HEK293 (cell line): ENCODE measurements around the gene SMOC1.
A peak's percentile ranks its signal among the peaks of the same experiment; 100 is the strongest.

Experiments used
- BCL11B ChIP-seq: fragments of 450-650 bp; formaldehyde crosslinking; IDR thresholded peaks from 2 replicates; pipeline ENCODE4 v1.5.1; 2016; ENCODE audit warnings: low read depth, missing biosample characterization, missing genetic modification characterization
- ELK4 ChIP-seq: IDR thresholded peaks from 2 replicates; pipeline ENCODE4 v1.6.1; 2011; ENCODE audit warnings: mild to moderate bottlenecking, low read depth, low read length, borderline replicate concordance
- FEZF1 ChIP-seq: fragments of 450-650 bp; formaldehyde crosslinking; IDR thresholded peaks from 2 replicates; pipeline ENCODE4 v1.5.1; 2016; ENCODE audit warnings: missing biosample characterization, missing genetic modification characterization
- KLF7 ChIP-seq: fragments of 450-650 bp; formaldehyde crosslinking; IDR thresholded peaks from 2 replicates; pipeline ENCODE4 v1.5.1; 2016; ENCODE audit warnings: missing biosample characterization, missing genetic modification characterization, borderline replicate concordance
- ZBTB48 ChIP-seq: fragments of 450-650 bp; formaldehyde crosslinking; IDR thresholded peaks from 2 replicates; pipeline ENCODE4 v1.5.1; 2016; ENCODE audit warnings: missing biosample characterization, missing genetic modification characterization
- ZFP3 ChIP-seq: fragments of 450-650 bp; formaldehyde crosslinking; IDR thresholded peaks from 2 replicates; pipeline ENCODE4 v1.5.1; 2016; ENCODE audit warnings: low read depth, missing biosample characterization, missing genetic modification characterization
- ZIC2 ChIP-seq: fragments of 450-650 bp; formaldehyde crosslinking; IDR thresholded peaks from 2 replicates; pipeline ENCODE4 v1.5.1; 2016; ENCODE audit warnings: missing biosample characterization, missing genetic modification characterization
- ZNF214 ChIP-seq: fragments of 450-650 bp; formaldehyde crosslinking; IDR thresholded peaks from 2 replicates; pipeline ENCODE4 v1.5.1; 2017; ENCODE audit warnings: missing biosample characterization, mild to moderate bottlenecking, missing genetic modification characterization, borderline replicate concordance
- ZNF23 ChIP-seq: fragments of 450-650 bp; formaldehyde crosslinking; IDR thresholded peaks from 2 replicates; pipeline ENCODE4 v1.5.1; 2016; ENCODE audit warnings: missing biosample characterization, missing genetic modification characterization, borderline replicate concordance
- ZNF335 ChIP-seq: fragments of 450-650 bp; formaldehyde crosslinking; conservative IDR thresholded peaks from 2 replicates; pipeline ENCODE4 v1.5.1; 2016; ENCODE audit warnings: missing biosample characterization, missing genetic modification characterization
- ZNF510 ChIP-seq: fragments of 450-650 bp; formaldehyde crosslinking; IDR thresholded peaks from 2 replicates; pipeline ENCODE4 v1.5.1; 2018; ENCODE audit warnings: mild to moderate bottlenecking, missing genetic modification characterization, missing biosample characterization; ENCODE audit not compliant: insufficient replicate concordance
- ZNF529 ChIP-seq: fragments of 450-650 bp; formaldehyde crosslinking; IDR thresholded peaks from 2 replicates; pipeline ENCODE4 v1.5.1; 2017; ENCODE audit warnings: missing genetic modification characterization, missing biosample characterization; ENCODE audit not compliant: insufficient replicate concordance
- ZNF558 ChIP-seq: fragments of 450-650 bp; formaldehyde crosslinking; IDR thresholded peaks from 2 replicates; pipeline ENCODE4 v1.5.1; 2016; ENCODE audit warnings: missing biosample characterization, missing genetic modification characterization
- ZNF600 ChIP-seq: fragments of 450-650 bp; formaldehyde crosslinking; IDR thresholded peaks from 2 replicates; pipeline ENCODE4 v1.5.1; 2016; ENCODE audit warnings: missing biosample characterization, missing genetic modification characterization
- ZNF639 ChIP-seq: fragments of 450-650 bp; formaldehyde crosslinking; IDR thresholded peaks from 2 replicates; pipeline ENCODE4 v1.5.1; 2016; ENCODE audit warnings: missing biosample characterization, missing genetic modification characterization
- ZNF664 ChIP-seq: fragments of 450-650 bp; formaldehyde crosslinking; IDR thresholded peaks from 2 replicates; pipeline ENCODE4 v1.5.1; 2016; ENCODE audit warnings: missing biosample characterization, missing genetic modification characterization
- ZNF692 ChIP-seq: fragments of 450-650 bp; formaldehyde crosslinking; IDR thresholded peaks from 2 replicates; pipeline ENCODE4 v1.5.1; 2016; ENCODE audit warnings: missing biosample characterization, missing genetic modification characterization
- ZNF837 ChIP-seq: fragments of 450-650 bp; formaldehyde crosslinking; IDR thresholded peaks from 2 replicates; pipeline ENCODE4 v1.5.1; 2016; ENCODE audit warnings: missing biosample characterization, missing genetic modification characterization
- TF ChIP-seq, protein P1 (sequence below): fragments of 450-650 bp; formaldehyde crosslinking; IDR thresholded peaks from 2 replicates; pipeline ENCODE4 v1.5.1; 2017; ENCODE audit warnings: missing biosample characterization, missing genetic modification characterization
- TF ChIP-seq, protein P2 (sequence below): fragments of 450-650 bp; formaldehyde crosslinking; IDR thresholded peaks from 2 replicates; pipeline ENCODE4 v1.5.1; 2016; ENCODE audit warnings: missing biosample characterization, missing genetic modification characterization
- TF ChIP-seq, protein P3 (sequence below): fragments of 450-650 bp; formaldehyde crosslinking; IDR thresholded peaks from 2 replicates; pipeline ENCODE4 v1.5.1; 2017; ENCODE audit warnings: missing biosample characterization, missing genetic modification characterization
- TF ChIP-seq, protein P4 (sequence below): fragments of 450-650 bp; formaldehyde crosslinking; IDR thresholded peaks from 2 replicates; pipeline ENCODE4 v1.5.1; 2016; ENCODE audit warnings: missing biosample characterization, missing genetic modification characterization, borderline replicate concordance

Gene SMOC1

GRCh38 chr14:70020352-70021170 is 141.3 kb downstream of the SMOC1 start (continued):
- TF ChIP-seq, protein P1, sequence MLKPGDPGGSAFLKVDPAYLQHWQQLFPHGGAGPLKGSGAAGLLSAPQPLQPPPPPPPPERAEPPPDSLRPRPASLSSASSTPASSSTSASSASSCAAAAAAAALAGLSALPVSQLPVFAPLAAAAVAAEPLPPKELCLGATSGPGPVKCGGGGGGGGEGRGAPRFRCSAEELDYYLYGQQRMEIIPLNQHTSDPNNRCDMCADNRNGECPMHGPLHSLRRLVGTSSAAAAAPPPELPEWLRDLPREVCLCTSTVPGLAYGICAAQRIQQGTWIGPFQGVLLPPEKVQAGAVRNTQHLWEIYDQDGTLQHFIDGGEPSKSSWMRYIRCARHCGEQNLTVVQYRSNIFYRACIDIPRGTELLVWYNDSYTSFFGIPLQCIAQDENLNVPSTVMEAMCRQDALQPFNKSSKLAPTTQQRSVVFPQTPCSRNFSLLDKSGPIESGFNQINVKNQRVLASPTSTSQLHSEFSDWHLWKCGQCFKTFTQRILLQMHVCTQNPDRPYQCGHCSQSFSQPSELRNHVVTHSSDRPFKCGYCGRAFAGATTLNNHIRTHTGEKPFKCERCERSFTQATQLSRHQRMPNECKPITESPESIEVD (tag by site-specific recombination): no peak
- TF ChIP-seq ZNF692 (tag by site-specific recombination): peak; percentile 36; the same call in 1 of the 2 replicates
- 0 out of 2 replicates have a peak, but pooled peaks have one; percentile 39 for TF ChIP-seq ZNF600 (tag by site-specific recombination)
- no peak for TF ChIP-seq ZNF639 (tag by site-specific recombination)
- no peak for TF ChIP-seq ZFP3 (tag by site-specific recombination)
- no peak for TF ChIP-seq ZNF837
- no peak for TF ChIP-seq ZNF214 (tag by site-specific recombination)
- TF ChIP-seq ZNF23 (tag by site-specific recombination): no peak
- TF ChIP-seq FEZF1 (tag by site-specific recombination): no peak
- TF ChIP-seq, protein P2, sequence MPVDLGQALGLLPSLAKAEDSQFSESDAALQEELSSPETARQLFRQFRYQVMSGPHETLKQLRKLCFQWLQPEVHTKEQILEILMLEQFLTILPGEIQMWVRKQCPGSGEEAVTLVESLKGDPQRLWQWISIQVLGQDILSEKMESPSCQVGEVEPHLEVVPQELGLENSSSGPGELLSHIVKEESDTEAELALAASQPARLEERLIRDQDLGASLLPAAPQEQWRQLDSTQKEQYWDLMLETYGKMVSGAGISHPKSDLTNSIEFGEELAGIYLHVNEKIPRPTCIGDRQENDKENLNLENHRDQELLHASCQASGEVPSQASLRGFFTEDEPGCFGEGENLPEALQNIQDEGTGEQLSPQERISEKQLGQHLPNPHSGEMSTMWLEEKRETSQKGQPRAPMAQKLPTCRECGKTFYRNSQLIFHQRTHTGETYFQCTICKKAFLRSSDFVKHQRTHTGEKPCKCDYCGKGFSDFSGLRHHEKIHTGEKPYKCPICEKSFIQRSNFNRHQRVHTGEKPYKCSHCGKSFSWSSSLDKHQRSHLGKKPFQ: no peak
- no peak for TF ChIP-seq ELK4
- TF ChIP-seq ZNF510 (tag by site-specific recombination): no peak
- TF ChIP-seq, protein P3, sequence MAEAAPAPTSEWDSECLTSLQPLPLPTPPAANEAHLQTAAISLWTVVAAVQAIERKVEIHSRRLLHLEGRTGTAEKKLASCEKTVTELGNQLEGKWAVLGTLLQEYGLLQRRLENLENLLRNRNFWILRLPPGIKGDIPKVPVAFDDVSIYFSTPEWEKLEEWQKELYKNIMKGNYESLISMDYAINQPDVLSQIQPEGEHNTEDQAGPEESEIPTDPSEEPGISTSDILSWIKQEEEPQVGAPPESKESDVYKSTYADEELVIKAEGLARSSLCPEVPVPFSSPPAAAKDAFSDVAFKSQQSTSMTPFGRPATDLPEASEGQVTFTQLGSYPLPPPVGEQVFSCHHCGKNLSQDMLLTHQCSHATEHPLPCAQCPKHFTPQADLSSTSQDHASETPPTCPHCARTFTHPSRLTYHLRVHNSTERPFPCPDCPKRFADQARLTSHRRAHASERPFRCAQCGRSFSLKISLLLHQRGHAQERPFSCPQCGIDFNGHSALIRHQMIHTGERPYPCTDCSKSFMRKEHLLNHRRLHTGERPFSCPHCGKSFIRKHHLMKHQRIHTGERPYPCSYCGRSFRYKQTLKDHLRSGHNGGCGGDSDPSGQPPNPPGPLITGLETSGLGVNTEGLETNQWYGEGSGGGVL (tag by site-specific recombination): no peak; the same call in 1 of the 2 replicates
- TF ChIP-seq ZNF664 (tag by site-specific recombination): no peak
- no peak for TF ChIP-seq ZNF558 (tag by site-specific recombination)
- no peak for TF ChIP-seq KLF7
- TF ChIP-seq ZBTB48 (tag by site-specific recombination): 0 out of 2 replicates have a peak, but pooled peaks have one; percentile 25
- TF ChIP-seq ZNF529 (tag by site-specific recombination): no peak
- peak; percentile 85 for TF ChIP-seq ZNF335 (tag by site-specific recombination)
- peak; percentile 51 for TF ChIP-seq ZIC2
- TF ChIP-seq, protein P4, sequence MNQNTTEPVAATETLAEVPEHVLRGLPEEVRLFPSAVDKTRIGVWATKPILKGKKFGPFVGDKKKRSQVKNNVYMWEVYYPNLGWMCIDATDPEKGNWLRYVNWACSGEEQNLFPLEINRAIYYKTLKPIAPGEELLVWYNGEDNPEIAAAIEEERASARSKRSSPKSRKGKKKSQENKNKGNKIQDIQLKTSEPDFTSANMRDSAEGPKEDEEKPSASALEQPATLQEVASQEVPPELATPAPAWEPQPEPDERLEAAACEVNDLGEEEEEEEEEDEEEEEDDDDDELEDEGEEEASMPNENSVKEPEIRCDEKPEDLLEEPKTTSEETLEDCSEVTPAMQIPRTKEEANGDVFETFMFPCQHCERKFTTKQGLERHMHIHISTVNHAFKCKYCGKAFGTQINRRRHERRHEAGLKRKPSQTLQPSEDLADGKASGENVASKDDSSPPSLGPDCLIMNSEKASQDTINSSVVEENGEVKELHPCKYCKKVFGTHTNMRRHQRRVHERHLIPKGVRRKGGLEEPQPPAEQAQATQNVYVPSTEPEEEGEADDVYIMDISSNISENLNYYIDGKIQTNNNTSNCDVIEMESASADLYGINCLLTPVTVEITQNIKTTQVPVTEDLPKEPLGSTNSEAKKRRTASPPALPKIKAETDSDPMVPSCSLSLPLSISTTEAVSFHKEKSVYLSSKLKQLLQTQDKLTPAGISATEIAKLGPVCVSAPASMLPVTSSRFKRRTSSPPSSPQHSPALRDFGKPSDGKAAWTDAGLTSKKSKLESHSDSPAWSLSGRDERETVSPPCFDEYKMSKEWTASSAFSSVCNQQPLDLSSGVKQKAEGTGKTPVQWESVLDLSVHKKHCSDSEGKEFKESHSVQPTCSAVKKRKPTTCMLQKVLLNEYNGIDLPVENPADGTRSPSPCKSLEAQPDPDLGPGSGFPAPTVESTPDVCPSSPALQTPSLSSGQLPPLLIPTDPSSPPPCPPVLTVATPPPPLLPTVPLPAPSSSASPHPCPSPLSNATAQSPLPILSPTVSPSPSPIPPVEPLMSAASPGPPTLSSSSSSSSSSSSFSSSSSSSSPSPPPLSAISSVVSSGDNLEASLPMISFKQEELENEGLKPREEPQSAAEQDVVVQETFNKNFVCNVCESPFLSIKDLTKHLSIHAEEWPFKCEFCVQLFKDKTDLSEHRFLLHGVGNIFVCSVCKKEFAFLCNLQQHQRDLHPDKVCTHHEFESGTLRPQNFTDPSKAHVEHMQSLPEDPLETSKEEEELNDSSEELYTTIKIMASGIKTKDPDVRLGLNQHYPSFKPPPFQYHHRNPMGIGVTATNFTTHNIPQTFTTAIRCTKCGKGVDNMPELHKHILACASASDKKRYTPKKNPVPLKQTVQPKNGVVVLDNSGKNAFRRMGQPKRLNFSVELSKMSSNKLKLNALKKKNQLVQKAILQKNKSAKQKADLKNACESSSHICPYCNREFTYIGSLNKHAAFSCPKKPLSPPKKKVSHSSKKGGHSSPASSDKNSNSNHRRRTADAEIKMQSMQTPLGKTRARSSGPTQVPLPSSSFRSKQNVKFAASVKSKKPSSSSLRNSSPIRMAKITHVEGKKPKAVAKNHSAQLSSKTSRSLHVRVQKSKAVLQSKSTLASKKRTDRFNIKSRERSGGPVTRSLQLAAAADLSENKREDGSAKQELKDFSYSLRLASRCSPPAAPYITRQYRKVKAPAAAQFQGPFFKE (tag by site-specific recombination): no peak
- TF ChIP-seq BCL11B (tag by site-specific recombination): no peak
